GM21737 (cell line): ENCODE results near the gene LOXL4.

Source experiments
- ATAC-seq: cut with Tn5 transposase; IDR thresholded peaks from one replicate; pipeline ENCODE4 v1.9.1; 2021; ENCODE audit warnings: mild to moderate bottlenecking, moderate library complexity; ENCODE audit not compliant: unreplicated experiment

Gene LOXL4

DNA sequence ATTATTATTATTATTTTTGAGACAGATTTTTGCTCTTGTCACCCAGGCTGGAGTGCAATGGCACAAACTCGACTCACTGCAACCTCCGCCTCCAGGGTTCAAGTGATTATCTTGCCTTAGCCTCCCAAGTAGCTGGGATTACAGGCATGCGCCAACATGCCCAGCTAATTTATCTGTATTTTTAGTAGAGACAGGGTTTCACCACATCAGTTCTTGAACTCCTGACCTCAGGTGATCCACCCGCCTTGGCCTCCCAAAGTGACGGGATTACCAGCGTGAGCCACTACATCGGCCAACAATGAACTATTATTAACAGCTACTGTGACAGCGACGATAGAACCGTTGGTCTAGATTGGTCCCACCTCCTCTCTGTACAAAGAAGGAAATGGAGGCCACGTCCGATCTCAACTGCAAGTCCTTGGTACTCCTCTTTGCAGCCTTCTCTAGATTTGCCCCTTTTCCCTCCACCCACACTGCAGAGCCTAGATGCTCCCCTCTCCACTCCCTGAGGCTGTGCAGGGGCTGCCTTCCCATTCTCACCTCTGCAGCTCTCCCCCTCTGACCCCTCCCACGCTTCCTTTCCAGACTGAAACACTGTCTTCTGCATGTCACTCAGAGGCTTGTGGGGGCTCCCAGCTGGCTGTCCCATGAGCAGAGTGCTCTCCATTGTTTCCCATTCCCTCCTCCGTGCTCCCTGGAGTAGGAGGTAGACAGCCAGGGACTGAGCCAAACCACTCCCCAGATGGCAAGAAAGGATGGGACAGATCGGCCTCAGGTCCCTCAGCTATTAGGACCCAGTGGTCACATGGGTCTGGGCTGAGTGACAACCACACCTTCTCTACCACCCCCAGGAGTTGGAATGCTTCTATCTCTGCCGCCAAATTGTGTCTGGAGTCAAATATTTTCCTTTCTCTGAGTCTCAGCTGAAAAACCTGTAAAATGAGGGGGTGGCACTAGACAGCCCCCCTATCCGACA is 2.3 kb downstream of the LOXL4 start:
- ATAC-seq: no peak

- no peak for ATAC-seq
Observed at GRCh38 chr10:98264378-98265065, 3.5 kb downstream of the LOXL4 start.

- no peak for ATAC-seq
Observed at GRCh38 chr10:98263088-98263487, 4.9 kb downstream of the LOXL4 start.

DNA sequence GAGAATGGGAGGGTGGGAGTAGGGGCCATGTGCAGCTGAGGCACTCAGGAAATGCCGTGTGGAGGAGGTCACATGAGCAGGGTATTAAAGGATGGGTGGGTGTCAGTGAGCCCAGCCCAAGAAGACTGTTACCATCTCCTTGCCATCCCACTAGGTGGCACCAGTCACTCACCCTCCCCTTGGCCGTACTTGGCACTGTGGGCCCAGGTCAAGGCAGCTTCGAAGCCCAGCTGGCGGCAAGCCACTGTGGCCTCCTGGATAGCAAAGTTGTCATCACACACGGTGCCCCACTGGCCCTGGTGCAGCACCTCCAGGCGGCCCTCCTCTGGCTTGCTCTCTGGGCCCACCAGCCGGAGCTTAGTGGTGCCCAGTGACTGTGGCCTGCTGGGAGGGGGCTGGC is 5.4 kb downstream of the LOXL4 start:
- no peak for ATAC-seq

DNA sequence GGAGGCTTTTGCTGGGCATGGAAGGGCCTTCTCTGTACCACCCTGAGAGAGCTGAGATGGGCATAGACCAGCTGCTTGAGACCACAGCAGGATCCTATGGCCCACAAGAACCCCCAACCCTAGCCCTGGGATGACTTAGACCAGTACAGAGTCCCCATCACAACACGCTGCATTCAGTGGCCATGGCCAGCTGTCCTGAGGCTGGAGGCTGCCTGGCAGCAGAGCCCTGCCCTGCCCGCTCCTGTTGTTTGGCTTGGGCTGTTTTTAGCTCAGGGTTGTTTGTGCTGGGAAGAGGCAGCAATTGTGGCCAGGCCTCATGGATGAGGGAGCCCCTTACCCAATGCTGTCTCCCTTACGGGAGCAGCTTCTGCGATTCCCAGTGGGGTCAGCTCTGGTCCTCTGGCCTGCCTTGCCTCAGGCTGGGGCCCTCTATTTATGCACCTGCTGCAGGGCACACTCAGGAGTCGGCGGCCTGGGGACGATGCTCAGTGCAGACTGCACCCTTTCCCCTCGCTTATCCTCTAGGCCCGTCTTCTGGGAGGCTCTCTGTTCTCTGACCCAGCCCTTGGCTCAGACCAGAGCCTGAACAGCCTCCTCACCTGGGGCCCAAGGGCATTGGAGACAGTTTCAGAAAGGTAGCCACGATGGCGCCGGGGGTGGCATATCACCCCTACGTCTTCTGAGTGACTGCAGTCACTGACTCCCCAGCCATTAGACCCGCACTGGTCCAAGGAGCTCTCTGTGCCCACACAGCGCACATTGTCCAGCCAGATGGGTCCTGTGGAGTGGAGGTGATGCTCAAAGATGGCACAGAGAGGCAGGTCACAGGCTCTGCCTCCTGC is 6.3 kb downstream of the LOXL4 start:
- ATAC-seq: no peak

- ATAC-seq: no peak
Observed at GRCh38 chr10:98260752-98261151, 7.2 kb downstream of the LOXL4 start.

DNA sequence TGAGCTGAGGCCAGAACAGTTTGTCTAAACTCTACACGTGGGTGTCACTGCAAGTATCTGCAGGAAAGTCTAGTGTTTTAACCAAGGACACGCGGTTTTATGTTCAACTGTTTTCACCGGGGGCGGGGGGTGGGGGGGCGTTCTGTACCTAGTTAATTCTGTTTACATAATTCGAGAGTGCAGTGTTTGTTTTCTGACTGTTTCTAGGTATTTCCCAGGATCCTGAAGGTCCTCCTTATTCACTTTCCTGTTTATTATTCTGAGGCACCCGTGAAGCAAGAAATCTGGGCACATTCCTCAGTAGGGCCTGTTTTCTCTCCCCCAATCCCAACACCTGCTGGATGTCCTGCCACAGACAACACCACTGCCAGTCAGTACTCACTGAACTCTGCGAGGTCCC is 7.6 kb downstream of the LOXL4 start:
- no peak for ATAC-seq

DNA sequence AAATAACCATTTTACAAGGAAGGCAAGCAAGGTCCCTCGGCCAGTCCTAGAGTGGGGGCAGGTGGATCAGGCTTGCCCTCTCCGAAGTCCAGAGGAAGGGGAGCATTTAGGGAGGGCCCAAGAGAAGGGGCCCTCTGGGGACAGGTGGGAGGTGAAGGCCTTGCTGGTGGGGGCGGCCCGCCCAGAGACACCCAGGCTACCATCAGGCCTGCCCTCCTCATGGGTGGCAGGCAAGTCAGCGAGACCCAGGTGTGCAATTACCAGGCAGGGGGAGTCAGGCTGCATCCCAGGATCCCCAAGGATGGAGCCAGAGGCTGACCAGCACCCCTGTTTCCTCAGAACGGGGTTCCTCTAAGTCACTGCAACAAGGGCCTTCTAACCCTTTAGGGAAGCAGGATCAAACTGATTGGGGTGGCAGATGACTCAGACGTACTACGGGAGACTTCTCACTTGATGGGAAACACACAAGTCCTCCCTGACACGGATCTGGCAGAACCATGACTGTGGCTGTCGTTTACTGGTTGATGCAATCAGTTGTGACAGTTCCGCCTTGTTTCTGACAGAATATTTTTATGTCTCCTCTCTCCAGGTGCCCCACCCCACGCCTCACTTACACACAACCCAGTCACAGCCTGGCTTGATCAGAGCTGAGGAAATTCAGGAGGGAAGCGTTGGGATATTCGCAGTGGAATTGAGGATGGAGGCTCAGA is 8.2 kb downstream of the LOXL4 start:
- no peak for ATAC-seq

DNA sequence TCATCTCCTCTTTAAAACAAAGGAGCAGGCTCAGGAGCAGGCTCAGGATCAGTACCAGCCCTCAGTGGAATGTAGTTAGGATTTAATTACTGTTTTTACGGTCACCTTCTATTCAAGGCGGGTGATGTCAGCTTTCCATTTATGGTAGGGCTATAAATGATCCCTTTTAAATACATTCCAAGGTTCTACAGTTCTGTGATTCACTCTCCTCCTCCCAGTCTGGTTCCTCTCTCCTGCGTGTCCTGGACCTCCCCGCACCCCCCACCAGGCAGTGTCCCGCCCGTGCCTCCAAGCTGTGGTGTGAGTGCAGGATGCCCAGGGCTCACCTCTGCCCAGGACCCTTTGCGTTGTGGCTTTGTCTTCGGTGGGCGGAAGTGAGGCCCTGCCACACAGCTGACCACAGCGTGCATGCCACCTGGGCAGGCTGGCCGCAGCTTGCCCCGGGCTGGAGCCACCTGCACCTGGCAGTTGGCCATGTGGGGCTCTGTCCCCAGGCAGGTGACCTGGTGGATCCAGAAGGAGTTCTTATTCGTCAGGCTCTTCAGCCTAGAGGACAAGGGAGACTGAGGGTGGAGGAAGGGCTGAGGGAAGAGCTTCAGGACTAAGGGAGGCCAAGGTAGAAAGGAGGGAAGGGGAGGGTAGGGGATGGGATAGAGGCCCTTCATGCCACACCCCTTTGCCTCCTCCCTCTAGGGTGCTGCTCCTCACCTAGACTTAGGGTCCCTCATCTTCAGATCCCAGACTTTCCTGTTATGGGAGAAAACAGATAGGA is 9.1 kb downstream of the LOXL4 start:
- ATAC-seq: no peak

- ATAC-seq: no peak
Observed at GRCh38 chr10:98257961-98258360, 10.0 kb downstream of the LOXL4 start.

DNA sequence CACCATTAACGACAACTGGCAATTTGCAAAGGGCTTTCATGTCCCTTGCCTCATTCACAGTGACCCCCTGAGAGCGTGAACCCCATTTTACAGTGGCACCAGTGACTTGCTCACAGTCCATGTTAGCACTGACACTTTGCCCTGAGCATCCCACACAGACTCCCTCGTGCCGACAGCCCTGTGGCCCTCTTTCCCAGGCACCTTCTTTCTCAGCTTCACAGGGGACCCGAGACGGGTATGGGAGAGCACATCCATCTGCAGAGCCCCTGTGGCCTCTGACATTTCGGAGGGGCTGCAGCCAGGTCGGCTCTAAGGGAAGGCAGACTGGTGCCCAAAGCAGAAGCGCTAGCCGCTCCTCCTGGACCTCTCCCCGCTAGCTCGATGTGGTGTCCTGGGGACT is 10.8 kb downstream of the LOXL4 start:
- no peak for ATAC-seq

GRCh38 chr10:98256692-98257091 is 11.3 kb downstream of the LOXL4 start:
- ATAC-seq: no peak

- no peak for ATAC-seq
Observed at GRCh38 chr10:98255146-98255877, 12.7 kb downstream of the LOXL4 start.

- ATAC-seq: no peak
Observed at GRCh38 chr10:98254234-98254974, 13.6 kb downstream of the LOXL4 start.

DNA sequence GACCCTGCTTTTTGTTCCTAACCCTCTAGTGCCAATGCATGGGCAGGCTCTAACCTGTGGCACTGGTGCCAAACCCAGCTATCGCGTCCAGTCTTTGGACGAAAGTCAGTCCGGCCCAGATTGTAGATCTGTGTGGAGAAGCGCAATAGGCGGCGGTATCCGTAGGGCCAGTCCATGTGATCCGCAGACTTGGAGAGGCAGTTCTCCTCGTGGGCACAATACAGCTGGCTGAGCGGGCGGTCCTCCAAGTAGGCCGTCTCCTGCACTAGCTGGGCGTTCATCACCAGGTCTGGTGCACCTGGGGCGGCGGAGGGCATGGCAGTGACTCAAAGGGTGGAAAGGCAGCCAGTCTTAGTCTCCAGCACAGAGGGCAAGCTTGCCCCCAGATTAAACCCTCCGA is 14.5 kb downstream of the LOXL4 start:
- no peak for ATAC-seq

GRCh38 chr10:98252464-98252863 is 15.5 kb downstream of the LOXL4 start:
- ATAC-seq: no peak

- ATAC-seq: no peak
Observed at GRCh38 chr10:98251399-98251798, 16.6 kb downstream of the LOXL4 start.

DNA sequence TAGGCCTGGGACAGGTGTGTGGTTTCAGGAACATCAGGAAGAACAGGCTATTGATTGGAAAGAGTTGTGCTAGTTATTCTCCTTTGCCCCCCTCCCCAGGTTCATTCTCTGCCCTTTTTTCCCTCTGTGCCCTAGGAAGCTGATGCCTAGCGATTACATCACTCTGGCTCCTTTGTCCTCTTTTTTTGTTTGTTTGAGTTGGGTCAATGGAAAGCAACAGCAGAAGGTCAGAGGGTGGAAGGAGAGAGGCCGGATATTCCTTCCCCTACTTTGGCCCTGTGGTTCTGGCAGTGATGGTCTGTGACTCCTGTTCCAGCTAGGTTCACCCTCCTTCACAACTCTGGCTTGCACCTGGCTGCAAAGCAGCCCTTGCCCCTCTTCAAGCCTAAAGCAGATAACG is 18.9 kb downstream of the LOXL4 start:
- ATAC-seq: no peak

DNA sequence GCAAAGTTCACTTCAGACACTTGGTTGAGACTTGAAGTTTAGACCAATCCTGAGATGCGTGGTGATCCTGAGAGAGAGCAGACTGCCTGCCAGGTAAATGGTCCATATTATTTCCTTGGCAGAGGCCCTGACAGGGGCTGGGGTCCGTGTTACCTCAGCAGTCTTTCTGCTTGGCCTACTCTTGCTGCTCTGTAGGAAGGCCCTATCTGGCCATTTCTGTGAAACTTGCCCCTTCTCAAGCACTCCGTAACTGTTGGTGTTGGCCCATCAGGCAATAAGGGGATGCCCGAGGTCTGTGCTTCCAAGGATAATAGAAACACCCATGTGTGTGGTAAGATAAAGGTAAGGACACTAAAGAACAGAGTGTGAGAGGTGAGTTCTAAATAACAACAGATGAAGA is 20.0 kb downstream of the LOXL4 start:
- ATAC-seq: no peak
